ENCODE measurements around the gene TSPO. TPM values are rescaled to one million over a fixed set of nuclear protein-coding genes. Genes with fewer than 3 reads are reported as not detected.

TSPO gene
- total and polyA plus RNA-seq, 2 experiments from 2014 or later = 34.6 to 44.7 TPM

GRCh38 chr22:43201486-43202219 is 50.3 kb downstream of the TSPO start:
- H3K4me1 Mint-ChIP-seq = peaks cover 12% of the 10 kb centered on the region
- H3K27me3 Mint-ChIP-seq (ENCODE audit: insufficient read depth, low read depth, poor library complexity) = peaks cover 11% of the 10 kb centered on the region
- no peaks in the 10 kb centered on the region; the same call in 2 of the 3 replicates for H3K9me3 Mint-ChIP-seq
- Histone ChIP-seq H3K9me2 (ENCODE audit: insufficient read depth) (no peaks in the 10 kb centered on the region), H3K36me3 (ENCODE audit: insufficient read depth) (no peaks in the 10 kb centered on the region), H3K4me3 (no peak overlapping the region), H3K4me1 (ENCODE audit: insufficient read depth) (peaks cover 3% of the 10 kb centered on the region; the same call in 1 of the 2 replicates), H3K27ac (ENCODE audit: low read depth) (no peak overlapping the region), H3K79me2 (replicated peaks; ENCODE audit: insufficient read depth) (no peaks in the 10 kb centered on the region), H3K27me3 (ENCODE audit: insufficient read depth) (no peaks in the 10 kb centered on the region), H3F3A (replicated peaks; ENCODE audit: low read depth) (0 out of 2 replicates have a peak, but pooled peaks cover 4% of the 10 kb centered on the region), H4K20me1 (replicated peaks; ENCODE audit: insufficient read depth) (no peaks in the 10 kb centered on the region), H2AFZ (no peak overlapping the region), H3K4me2 (no peak overlapping the region)
- DNase-seq (ENCODE audit: low spot score) (no peak), ATAC-seq (no peak)
- no peak overlapping the region for H3K27ac Mint-ChIP-seq
- no peak overlapping the region for H3K4me3 Mint-ChIP-seq
- no peak for TF ChIP-seq CREB1 (CRISPR knock-in tag; IDR thresholded peaks at IDR 0.05; ENCODE audit: low read depth)
- TF ChIP-seq JUNB (IDR thresholded peaks at IDR 0.05; ENCODE audit: unreplicated experiment) = no peak
- TF ChIP-seq REST (IDR thresholded peaks at IDR 0.05; ENCODE audit: unreplicated experiment) = no peak
- no peak for TF ChIP-seq EZH2 (IDR thresholded peaks at IDR 0.05; ENCODE audit: low read depth, unreplicated experiment)
- no peak for TF ChIP-seq NANOG (IDR thresholded peaks at IDR 0.05; ENCODE audit: borderline replicate concordance)
- no peak for TF ChIP-seq ETS1 (IDR thresholded peaks at IDR 0.05)
- no peak for TF ChIP-seq POLR2AphosphoS5 (IDR thresholded peaks at IDR 0.05; ENCODE audit: low read depth)
- TF ChIP-seq CTCF (conservative IDR thresholded peaks at IDR 0.05; ENCODE audit: low read depth in 2 of 2) = no peak
- TF ChIP-seq ZNF114 (CRISPR knock-in tag; IDR thresholded peaks at IDR 0.05) = no peak
- no peak for TF ChIP-seq ZNF462 (CRISPR knock-in tag; IDR thresholded peaks at IDR 0.05)
- no peak for TF ChIP-seq EZH2phosphoT487 (IDR thresholded peaks at IDR 0.05; ENCODE audit: unreplicated experiment)
- TF ChIP-seq STAT1 (IDR thresholded peaks at IDR 0.05; ENCODE audit: unreplicated experiment) = no peak
- TF ChIP-seq ZNF331 (CRISPR knock-in tag; IDR thresholded peaks at IDR 0.05; ENCODE audit: low read depth) = no peak
- no peaks in the 10 kb centered on the region for H3K36me3 Mint-ChIP-seq (ENCODE audit: low read depth)
